C4-2B (cell line): ENCODE data around the gene SMURF1.

Experiments used
- H3K27ac ChIP-seq: fragments of 450-650 bp; 2 replicates; pipeline ENCODE4 v1.5.1; 2017
- ZFX ChIP-seq: fragments of 450-650 bp; IDR thresholded peaks from 2 replicates; pipeline ENCODE4 v1.6.1; 2017
- TF ChIP-seq, protein P1 (sequence below): fragments of 450-650 bp; conservative IDR thresholded peaks from 2 replicates; pipeline ENCODE4 v1.5.1; 2017; ENCODE audit warnings: mild to moderate bottlenecking

The SMURF1 gene

DNA sequence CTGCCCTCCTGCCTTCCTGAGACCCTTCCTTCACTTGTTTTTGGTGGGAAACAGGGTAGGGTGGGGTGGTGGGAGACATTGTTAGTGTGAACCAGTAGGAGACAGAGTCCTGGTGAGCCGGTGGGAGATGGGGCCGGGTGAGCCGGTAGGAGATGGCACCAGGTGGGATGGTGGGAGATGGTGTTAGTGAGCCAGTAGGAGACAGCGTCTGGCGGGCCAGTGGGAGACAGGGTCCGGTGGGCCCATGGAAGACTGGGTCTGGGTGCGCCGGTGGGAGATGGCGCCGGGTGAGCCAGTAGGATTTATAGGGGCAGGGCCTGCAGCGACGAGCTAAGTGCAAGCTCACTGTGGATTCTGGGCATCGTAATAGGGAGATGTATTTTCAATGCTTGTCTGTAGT, 148.8 kb downstream of the SMURF1 start:
- TF ChIP-seq, protein P1, sequence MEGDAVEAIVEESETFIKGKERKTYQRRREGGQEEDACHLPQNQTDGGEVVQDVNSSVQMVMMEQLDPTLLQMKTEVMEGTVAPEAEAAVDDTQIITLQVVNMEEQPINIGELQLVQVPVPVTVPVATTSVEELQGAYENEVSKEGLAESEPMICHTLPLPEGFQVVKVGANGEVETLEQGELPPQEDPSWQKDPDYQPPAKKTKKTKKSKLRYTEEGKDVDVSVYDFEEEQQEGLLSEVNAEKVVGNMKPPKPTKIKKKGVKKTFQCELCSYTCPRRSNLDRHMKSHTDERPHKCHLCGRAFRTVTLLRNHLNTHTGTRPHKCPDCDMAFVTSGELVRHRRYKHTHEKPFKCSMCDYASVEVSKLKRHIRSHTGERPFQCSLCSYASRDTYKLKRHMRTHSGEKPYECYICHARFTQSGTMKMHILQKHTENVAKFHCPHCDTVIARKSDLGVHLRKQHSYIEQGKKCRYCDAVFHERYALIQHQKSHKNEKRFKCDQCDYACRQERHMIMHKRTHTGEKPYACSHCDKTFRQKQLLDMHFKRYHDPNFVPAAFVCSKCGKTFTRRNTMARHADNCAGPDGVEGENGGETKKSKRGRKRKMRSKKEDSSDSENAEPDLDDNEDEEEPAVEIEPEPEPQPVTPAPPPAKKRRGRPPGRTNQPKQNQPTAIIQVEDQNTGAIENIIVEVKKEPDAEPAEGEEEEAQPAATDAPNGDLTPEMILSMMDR: no peak
- no peak for TF ChIP-seq ZFX
- no peak overlapping the region for H3K27ac ChIP-seq

DNA sequence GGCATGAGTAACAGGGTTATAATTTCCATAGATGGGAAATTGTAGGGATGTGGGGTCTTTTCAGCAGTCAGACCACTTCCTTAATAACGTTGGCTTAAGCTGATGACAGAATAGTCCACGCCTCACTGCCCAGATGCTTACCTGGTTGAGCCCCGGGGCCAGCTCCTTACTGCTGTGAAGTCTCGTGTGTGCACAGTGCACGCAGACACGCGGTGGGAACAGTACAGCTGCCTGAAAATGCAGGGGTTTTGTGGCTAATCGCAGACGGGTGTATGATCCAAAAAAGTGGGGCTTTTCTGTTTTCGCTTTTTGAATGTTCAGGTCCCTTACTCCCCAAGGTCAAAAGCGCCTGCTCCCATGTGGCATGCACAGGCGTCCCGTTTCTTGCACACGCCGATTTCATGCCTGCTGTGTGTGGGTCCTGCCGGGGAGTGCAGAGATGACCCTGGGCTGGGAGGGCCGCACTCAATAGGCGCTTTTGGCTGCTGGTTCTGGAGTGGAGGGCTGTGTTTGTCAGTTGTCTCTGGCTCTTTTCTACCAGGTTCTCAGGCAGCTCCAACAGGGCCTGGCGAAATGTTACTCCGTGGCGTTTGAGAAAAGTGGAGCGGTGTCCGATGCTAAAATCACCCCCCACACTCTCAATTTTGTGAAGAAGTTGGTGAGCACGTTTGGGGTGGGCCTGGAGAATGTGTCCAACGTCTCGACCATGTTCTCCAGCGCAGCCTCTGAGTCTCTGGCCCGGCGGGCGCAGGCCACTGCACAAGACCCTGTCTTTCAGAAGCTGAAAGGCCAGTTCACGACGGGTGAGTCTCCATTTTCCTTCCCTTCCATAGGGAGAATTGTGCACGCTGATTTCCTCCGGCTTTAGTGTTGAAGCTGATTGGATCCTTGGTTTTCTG, 149.6 kb downstream of the SMURF1 start:
- TF ChIP-seq ZFX: no peak
- TF ChIP-seq, protein P1: no peak
- no peak overlapping the region for H3K27ac ChIP-seq

DNA sequence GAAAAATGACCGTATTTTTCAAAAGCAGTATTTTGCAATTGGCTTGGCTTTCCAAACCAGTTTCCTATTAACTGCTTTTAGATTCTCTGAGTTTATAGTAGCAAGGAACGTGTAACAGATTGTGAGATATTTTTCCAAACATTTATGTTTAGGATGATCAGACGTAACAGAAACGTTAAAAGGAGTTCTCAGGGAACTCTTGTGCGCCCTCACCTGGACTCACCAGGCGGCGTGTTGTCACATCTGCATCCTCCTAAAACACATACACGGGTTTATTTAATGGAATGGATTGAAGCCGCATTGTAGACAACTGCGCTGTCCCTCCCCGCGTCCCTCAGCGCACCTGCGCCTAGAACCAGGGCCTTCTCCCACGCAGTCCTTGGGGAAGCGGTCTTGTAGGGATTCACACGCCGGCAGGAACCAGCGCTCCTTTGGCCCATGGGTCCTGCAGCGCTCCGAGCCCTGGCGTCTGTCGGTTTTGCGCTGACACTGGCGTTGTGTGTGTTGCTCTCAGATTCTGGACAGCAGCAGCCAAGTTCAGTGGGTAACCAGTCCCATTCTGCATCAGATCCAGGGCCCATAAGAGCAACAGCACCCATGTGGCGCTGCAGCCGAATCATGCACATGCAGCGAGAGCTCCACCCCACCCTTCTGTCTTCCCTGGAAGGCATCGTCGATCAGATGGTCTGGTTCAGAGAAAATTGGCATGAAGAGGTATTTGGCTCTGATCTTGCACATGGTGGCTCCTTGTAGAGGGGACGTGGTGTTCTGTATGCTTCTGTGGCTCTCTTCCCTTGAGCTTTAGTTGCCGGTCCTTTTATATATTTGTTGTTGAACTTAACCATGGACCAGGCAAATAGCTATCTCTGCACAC, 150.6 kb downstream of the SMURF1 start:
- H3K27ac ChIP-seq: no peak overlapping the region
- TF ChIP-seq, protein P1: no peak; the same call in 1 of the 2 replicates
- TF ChIP-seq ZFX: no peak

DNA sequence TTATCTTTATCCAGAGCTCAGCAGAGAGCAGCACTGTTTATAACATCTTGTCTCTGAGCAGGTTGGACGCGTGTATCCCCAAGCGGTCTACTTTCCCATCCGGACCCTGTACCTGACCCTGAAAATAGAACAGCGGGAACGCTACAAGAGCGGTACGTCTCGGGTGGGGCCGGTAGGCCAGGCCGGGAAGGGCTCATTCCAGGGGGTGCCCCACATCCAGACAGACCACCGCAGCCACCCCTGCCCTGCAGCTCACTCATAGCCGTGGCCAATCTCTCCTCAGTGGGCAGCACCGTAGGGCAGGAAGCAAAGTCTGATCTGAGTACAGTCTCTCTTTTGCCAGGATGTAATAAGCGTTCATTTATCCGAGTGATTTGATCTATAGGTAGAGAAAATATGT, 151.8 kb downstream of the SMURF1 start:
- H3K27ac ChIP-seq: no peak overlapping the region
- no peak for TF ChIP-seq ZFX
- TF ChIP-seq, protein P1: no peak

DNA sequence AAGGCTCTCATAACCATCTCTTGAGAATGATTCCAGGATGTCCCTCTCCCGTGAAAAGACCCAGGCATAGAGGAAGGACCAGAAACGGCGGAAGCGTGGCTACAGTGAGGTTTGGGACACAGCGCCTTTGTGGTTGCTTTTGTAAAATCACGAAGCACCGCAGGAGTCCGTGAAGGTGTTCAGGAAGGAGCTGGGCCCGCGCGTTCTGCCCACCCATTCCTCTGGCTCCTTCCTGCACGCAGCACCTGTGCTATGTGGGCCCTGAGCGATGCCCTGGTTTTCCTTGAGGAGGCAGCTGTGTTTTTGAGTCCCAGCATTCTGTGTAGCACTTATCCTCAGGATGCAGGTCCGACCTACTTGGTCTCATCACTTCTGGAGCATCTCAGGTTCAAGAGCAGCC, 152.8 kb downstream of the SMURF1 start:
- TF ChIP-seq ZFX: no peak
- TF ChIP-seq, protein P1: no peak
- H3K27ac ChIP-seq: no peak overlapping the region

DNA sequence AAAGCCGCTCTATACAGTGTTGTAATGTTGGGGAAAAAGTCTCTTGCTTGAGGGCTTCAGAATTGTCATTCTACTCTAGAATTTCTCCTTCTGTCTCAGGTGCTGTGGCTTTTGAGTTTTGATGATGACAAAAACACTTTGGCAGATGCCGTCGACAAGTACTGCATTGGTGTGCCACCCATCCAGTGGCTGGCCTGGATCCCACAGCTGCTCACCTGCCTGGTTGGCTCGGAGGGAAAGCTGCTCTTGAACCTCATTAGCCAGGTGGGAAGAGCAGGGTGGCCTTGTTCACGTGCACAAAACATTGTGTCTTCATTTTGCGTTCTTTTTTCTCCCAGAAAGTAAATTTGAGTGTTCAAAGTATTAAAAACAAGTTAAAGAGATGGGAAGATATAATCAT, 153.6 kb downstream of the SMURF1 start:
- no peak overlapping the region for H3K27ac ChIP-seq
- no peak for TF ChIP-seq ZFX
- TF ChIP-seq, protein P1: no peak

DNA sequence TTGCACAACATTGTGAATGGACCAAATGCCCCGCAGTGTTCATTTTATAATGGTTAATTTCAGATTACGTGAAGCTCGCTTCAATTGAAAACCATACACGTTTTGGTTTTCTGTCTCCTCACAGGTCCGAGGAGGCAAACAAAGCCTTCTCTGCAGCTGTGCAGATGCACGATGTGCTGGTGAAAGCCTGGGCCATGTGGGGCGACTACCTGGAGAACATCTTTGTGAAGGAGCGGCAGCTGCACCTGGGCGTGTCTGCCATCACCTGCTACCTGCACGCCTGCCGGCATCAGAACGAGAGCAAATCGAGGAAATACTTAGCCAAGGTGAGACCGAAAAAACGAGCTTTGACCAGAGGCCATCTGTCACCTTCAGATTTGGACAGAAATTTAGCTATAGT, 155.3 kb downstream of the SMURF1 start:
- no peak for TF ChIP-seq ZFX
- TF ChIP-seq, protein P1: no peak

More for the DNA sequence above, 155.3 kb downstream of the SMURF1 start:
- H3K27ac ChIP-seq: no peak overlapping the region
